ENCODE results near the gene EPHA7.

- no peak for TF ChIP-seq CTCF (IDR thresholded peaks at IDR 0.05)
- TF ChIP-seq POLR2A (IDR thresholded peaks at IDR 0.05) = no peak
These were observed 14.2 kb upstream of the EPHA7 start for GRCh38 chr6:93433592-93433991.
